ENCODE measurements around the gene FTL. TPM values are rescaled to one million over a fixed set of nuclear protein-coding genes. Genes with fewer than 3 reads are reported as not detected.
"Not testable (repeated sequence)": the region's sequence is repeated elsewhere in the genome, so short reads cannot be mapped to it uniquely, and the experiment has no call there.

Gene FTL
- 787 and 1,701 TPM in 2 replicates for total RNA-seq

- no peak for FAIRE-seq
- Histone ChIP-seq H3K36me3 (ENCODE audit: control insufficient read depth, insufficient read depth, low read length) (peaks cover 10% of the 10 kb centered on the region), H3K4me3 (ENCODE audit: low read depth, low read length) (peak within 1 kb of the TSS; percentile 85), H3K27me3 (ENCODE audit: control insufficient read depth, insufficient read depth, low read length) (no peaks in the 10 kb centered on the region)
- peak; percentile 73 for DNase-seq (ENCODE audit: low read depth)
- no peak for TF ChIP-seq CTCF (IDR thresholded peaks at IDR 0.05; ENCODE audit: insufficient read depth, low read length, severe bottlenecking)
These were observed at the start of gene FTL for GRCh38 chr19:48965040-48965805. Gene FTL (plus strand): TSS chr19:48965309. CDS start chr19:48965508, 199 bp downstream.

GRCh38 chr19:48915757-48916156, 49.4 kb upstream of the FTL start:
- DNase-seq (ENCODE audit: low read depth): no peak
- peaks cover 31% of the 10 kb centered on the region for H3K36me3 ChIP-seq (ENCODE audit: control insufficient read depth, insufficient read depth, low read length)
- FAIRE-seq: no peak
- H3K27me3 ChIP-seq (ENCODE audit: control insufficient read depth, insufficient read depth, low read length): no peaks in the 10 kb centered on the region
- no peak overlapping the region for H3K4me3 ChIP-seq (ENCODE audit: low read depth, low read length)
- no peak for TF ChIP-seq CTCF (IDR thresholded peaks at IDR 0.05; ENCODE audit: insufficient read depth, low read length, severe bottlenecking)

GRCh38 chr19:48918071-48918470, 47.0 kb upstream of the FTL start:
- Histone ChIP-seq H3K36me3 (ENCODE audit: control insufficient read depth, insufficient read depth, low read length) (peaks cover 33% of the 10 kb centered on the region), H3K4me3 (ENCODE audit: low read depth, low read length) (no peak overlapping the region), H3K27me3 (ENCODE audit: control insufficient read depth, insufficient read depth, low read length) (no peaks in the 10 kb centered on the region)
- TF ChIP-seq CTCF (IDR thresholded peaks at IDR 0.05; ENCODE audit: insufficient read depth, low read length, severe bottlenecking): no peak
- DNase-seq (ENCODE audit: low read depth): no peak
- FAIRE-seq: no peak

GRCh38 chr19:48918801-48919247, 46.3 kb upstream of the FTL start:
- TF ChIP-seq CTCF (IDR thresholded peaks at IDR 0.05; ENCODE audit: insufficient read depth, low read length, severe bottlenecking): no peak
- Histone ChIP-seq H3K27me3 (ENCODE audit: control insufficient read depth, insufficient read depth, low read length) (no peaks in the 10 kb centered on the region), H3K4me3 (ENCODE audit: low read depth, low read length) (no peak overlapping the region), H3K36me3 (ENCODE audit: control insufficient read depth, insufficient read depth, low read length) (peaks cover 27% of the 10 kb centered on the region)
- no peak for DNase-seq (ENCODE audit: low read depth)
- no peak for FAIRE-seq

- not testable (repeated sequence) for DNase-seq (ENCODE audit: low read depth); FAIRE-seq; H3K4me3 ChIP-seq (ENCODE audit: low read depth, low read length); H3K27me3 ChIP-seq (ENCODE audit: control insufficient read depth, insufficient read depth, low read length)
- H3K36me3 ChIP-seq (ENCODE audit: control insufficient read depth, insufficient read depth, low read length): peaks cover 24% of the 10 kb centered on the region
These were observed 45.8 kb upstream of the FTL start for GRCh38 chr19:48919271-48919670.

GRCh38 chr19:48920949-48921348, 44.2 kb upstream of the FTL start:
- no peaks in the 10 kb centered on the region for H3K27me3 ChIP-seq (ENCODE audit: control insufficient read depth, insufficient read depth, low read length)
- peaks cover 20% of the 10 kb centered on the region for H3K36me3 ChIP-seq (ENCODE audit: control insufficient read depth, insufficient read depth, low read length)
- no peak overlapping the region for H3K4me3 ChIP-seq (ENCODE audit: low read depth, low read length)
- DNase-seq (ENCODE audit: low read depth): no peak
- no peak for FAIRE-seq
- no peak for TF ChIP-seq CTCF (IDR thresholded peaks at IDR 0.05; ENCODE audit: insufficient read depth, low read length, severe bottlenecking)
